ENCODE data around the gene GASK1A.
"Not testable (repeated sequence)": the region's sequence is repeated elsewhere in the genome, so short reads cannot be mapped to it uniquely, and the experiment has no call there.

Gene GASK1A

DNA sequence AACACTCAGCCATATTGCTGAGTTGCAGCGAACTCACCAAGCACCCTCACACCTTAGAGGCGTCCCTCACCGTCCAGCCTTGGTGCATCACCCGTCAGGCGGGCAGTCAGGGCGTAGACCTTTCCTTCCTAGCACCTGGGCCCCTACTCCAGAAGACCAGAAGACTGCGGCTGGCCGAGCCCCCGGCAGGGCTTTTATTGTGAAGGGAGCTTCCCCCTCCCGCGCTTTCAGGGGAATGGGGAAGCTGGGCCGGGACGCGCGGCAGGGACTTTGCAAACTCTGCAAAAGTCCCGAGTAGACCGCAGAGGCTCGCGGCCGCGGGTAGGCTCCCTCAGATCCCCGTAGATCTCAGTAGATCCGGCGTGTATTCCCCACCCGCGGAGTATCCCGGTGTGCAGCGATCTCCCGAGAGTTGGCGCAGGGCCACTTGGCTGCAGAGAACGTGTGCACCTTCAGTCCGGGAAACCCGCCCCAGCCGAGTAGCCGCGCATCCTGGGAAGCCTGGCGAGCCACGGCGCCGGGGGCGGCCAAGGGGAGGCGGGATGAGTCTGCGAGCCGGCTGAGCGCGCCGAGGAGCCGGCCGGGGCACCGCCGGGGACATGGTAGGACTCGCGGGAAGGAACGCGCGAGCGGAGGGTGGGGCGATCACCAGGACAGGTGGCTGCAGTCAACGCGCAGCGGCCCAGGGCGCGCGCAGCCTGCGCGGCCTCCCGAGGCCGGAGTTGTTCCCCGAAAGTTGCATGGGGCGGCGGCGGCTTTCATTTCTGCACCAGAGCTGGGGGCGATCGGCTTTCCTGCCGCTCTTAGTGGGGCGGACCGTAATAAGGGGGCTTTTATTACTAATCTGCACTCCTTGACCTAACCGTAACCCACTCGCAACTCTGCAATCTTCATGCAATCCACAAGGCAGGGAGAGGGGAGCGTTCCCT lies at the start of gene GASK1A:
GASK1A (plus strand) TSS at position 268 of the 929 bp plus-strand sequence; CDS start at position 600, 332 bp downstream.
- peak; percentile 61 to 69 for DNase-seq

DNA sequence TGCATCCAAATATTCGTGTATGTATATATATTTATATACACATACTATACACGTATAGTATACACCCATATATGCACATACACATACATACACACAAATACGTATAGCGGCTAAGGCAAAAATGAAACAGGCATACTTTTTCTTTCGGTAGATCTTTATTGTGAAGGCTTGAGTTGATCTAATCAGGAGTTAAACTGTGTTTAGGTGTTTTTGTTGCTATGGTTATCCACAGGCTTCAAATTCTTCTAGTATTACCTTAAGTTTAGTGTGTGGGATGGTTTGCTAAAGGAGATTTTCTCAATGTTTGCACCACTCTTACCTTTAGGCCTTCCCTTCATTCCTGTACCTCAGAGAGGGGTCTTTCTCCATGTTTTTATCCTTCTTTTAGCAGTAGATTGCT lies 45.0 kb upstream of the GASK1A start:
- DNase-seq: no peak

DNA sequence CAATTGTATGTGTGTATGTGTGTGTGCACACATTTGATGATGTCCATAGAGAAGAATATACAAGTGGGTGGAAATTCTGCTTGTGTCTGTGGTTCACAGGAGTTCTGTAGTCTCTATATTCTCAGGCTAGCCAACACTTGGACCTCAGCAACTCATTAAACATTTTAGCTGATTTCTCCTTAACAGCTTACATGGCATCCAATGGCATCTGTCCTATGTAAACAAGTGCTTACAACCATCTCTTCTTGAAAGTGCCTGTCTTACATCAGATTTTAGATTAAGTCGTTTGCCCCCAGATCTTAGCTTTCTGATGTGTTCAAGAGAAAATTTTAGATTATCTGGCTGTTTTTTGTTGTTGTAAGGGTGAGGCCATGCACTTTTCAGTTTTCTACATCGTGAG lies 44.2 kb upstream of the GASK1A start:
- no peak for DNase-seq

GRCh38 chr3:42935472-42935871 lies 43.6 kb upstream of the GASK1A start:
- no peak for DNase-seq

GRCh38 chr3:42936157-42936981 lies 42.7 kb upstream of the GASK1A start:
- DNase-seq: no peak

GRCh38 chr3:42937334-42937733 lies 41.8 kb upstream of the GASK1A start:
- no peak for DNase-seq

GRCh38 chr3:42942693-42943092 lies 36.4 kb upstream of the GASK1A start:
- no peak for DNase-seq

DNA sequence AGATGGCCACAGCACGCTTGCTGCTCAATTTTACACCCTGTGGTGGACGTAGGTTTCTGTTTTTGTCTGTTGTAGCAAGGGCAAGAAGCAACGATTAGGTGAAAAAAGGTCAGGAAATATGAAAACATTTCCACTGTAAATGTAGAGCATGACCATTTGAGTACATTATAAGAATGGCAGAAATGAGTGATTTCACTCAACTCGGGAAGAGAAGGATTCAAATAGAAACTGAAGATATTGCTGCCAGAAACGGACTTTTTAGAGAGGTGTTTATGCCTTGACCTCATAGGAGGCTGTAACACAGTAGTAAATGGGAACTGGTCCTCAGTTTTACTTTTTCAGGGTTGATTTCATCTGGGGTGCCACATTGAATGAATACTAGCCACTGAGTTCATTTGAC lies 33.1 kb upstream of the GASK1A start:
- DNase-seq: no peak

DNA sequence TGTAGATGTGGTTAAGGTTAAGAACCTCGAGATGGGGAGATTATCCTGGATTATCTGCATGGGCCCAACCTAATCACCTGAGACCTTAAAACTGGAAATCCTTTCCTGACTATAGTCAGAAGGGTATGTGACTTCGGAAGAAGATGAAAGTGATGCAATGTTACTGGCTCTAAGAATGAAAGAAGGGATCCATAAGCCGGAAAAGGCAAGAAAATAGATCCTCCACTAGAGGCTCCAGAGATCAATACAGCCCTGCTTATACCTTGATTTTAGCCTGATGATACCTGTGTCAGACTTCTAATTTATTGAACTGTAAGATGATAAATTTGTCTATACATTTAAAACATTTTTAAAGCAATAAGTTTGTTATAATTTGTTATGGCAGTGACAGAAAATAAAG lies 21.5 kb upstream of the GASK1A start:
- DNase-seq: no peak

GRCh38 chr3:42960282-42960681 lies 18.8 kb upstream of the GASK1A start:
- DNase-seq: peak in 1 of 2 experiments; percentile 52

- DNase-seq: no peak
Measured at GRCh38 chr3:42960786-42961185, 18.3 kb upstream of the GASK1A start.

DNA sequence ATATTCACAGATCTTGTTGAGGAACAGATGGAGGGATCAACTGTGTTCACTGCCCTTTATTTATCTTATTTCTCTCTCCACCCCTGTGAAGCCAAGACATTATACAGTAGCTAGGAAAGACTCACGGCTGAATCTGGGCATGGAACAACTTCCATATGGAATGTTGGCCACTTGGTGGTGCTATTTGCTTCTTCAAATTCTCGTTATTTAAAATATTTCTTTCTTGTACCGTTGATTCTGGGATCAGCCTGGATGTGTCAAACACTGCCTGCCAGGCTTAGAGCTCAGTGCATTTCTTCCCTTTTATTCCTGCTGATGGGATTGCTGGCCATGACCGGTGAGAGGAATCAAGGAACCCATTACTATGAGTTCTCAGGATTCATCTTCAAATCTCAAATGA lies 17.5 kb upstream of the GASK1A start:
- DNase-seq: peak; percentile 60 to 71

DNA sequence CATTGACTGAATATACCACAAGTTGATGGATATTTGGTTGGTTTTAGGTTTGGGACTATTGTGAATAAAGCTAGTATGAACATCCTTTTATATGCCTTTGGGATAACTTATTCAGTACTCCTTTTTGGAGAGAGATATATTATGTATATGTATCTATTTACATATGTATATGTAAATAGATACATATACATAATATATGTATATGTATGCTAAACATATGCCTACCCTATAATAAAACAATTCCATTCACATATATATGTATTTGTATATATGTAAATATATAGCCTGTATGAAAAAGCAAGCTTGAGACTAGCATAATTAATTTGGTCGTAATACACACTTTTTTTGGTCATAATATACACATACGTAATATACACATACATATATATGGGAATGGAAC lies 15.8 kb upstream of the GASK1A start:
- no peak for DNase-seq

DNA sequence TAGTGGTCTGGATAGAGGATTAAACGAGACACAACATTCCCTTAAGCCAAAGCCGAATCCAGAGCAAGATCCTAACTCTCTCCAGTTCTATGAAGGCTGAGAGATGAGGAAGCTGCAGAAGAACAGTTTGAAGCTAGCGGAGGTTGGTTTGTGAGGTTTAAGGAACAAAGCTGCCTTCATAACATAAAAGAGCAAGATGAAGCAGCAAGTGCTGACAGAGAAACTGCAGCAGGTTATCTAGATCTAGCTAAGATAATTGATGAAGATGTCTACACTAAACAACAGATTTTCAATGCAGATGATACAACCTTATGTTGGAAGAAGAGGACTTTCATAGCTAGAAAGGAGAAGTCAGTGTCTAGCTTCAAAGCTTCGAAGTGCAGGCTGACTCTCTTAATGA lies 14.8 kb upstream of the GASK1A start:
- no peak for DNase-seq

GRCh38 chr3:42970557-42970956 lies 8.6 kb upstream of the GASK1A start:
- no peak for DNase-seq

- DNase-seq: no peak
Measured at GRCh38 chr3:42970976-42971772, 7.9 kb upstream of the GASK1A start.

DNA sequence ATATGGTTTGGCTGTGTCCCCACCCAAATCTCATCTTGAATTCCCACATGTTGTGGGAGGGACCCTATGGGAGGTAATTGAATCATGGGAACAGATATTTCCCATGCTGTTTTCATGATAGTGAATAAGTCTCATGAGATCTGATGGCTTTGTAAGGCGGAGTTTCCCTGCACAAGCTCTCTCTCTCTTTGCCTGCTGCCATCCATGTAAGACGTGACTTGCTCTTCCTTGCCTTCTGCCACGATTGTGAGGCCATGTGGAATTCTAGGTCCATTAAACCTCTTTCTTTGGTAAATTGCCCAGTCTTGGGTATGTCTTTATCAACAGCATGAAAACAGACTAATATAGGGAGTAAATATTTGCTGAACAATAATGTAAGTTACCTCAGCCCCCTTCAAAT lies 4.2 kb upstream of the GASK1A start:
- DNase-seq: not testable (repeated sequence)

DNA sequence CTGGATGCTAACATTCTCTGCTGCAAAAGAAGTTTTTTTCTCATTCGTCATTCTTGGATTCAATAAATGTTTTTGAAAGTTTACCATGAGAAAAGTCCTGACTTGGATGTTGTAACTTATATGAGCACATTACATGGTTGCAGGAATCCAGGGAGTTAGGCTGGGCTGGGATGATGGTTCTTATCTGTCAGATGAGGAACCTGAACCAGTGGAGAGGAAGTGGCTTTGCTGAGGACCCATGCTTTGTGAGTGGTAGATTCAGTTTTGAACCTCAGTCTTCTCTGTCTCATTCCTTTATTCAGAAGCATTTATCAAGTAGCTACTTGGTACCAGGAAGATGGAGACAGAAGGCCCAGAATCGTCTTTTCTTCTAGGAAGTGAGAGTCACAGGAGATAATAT lies 3.7 kb upstream of the GASK1A start:
- no peak for DNase-seq

DNA sequence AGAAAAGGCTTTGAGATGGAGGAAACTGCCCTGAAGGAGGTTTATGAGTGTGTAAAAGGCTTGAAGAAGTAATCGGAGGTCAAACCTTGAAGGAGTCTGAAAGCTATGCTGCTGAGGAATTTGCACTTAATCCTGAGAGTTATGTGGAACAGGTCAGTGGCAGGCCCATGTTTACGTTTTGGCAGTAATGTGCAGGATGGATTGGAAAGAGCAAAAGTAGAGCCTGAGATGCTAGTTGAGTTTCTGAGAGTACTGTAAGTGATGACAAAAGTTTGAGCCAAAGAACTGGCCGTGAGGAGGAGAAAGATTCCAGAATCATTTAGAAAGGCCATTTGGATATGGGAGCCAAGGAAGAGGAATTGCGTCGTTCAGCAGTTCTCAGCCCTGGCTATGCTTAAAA lies 3.2 kb upstream of the GASK1A start:
- DNase-seq: no peak

GRCh38 chr3:42980209-42980608 lies 1.1 kb downstream of the GASK1A start:
- DNase-seq: no peak

- no peak for DNase-seq
Measured at GRCh38 chr3:42980909-42981308, 1.8 kb downstream of the GASK1A start.

DNA sequence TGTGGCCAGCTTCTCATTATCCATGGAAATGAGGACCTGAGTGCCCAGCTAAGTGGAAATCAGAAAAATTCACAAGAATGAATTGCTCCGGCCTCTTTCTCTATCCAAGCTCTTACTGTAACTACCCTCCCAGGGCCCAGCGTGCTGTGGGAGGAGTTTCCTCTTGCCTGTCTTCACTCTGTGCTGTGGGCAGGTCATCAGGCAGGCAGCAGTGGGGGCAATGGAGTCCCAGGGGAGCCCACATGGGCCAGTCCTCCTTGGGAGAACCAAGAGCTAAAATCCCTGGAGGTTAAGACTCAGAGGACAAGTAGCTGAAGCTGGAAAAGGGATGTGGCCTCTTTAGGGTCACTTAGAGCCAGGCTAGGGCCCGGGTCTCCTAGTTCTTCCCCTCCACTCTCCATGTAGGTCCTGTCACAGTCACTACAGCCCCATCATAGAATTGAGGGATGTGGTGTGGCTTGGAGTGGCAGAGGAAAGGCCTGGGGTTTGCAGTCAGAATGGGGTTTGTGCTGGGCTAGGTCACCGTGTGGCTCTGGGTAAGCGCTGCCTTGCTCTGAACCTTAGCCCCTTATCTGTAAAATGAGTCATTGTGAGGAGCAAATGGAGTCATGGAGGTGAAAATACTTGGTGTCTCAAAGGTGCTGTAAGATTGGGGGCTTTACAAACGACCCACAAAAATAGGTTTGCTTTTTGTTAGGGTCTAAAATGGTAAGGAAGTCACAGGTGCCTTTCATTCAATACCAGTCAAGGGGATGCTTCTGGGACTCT lies 3.7 kb downstream of the GASK1A start:
- no peak for DNase-seq
